HL-60 (cell line): ENCODE data around the gene NPAS4.

Experiments
- DNase-seq, 2 experiments: peaks; one replicate each; pipeline ENCODE4 v3.0.0-alpha.2; 2010 to 2020; ENCODE audit warnings: low read depth in 1 of 2, low spot score in 1 of 2
- H3K27ac ChIP-seq: fragments of 250-450 bp; sonication (Bioruptor Pico); replicated peaks from 2 replicates; pipeline ENCODE4 v1.5.1; 2020; ENCODE audit warnings: mild to moderate bottlenecking, moderate library complexity
- H3K27me3 ChIP-seq: fragments of 250-450 bp; sonication (Bioruptor Pico); 2 replicates; pipeline ENCODE4 v1.5.1; 2021; ENCODE audit warnings: mild to moderate bottlenecking, moderate library complexity; ENCODE audit not compliant: insufficient read depth, poor library complexity, severe bottlenecking
- H3K4me3 ChIP-seq: replicated peaks from 2 replicates; pipeline ENCODE4 v1.5.1; 2011; ENCODE audit warnings: mild to moderate bottlenecking, control low read depth, low read length; ENCODE audit not compliant: insufficient read depth
- GABPA ChIP-seq: IDR thresholded peaks from 2 replicates; pipeline ENCODE4 v1.6.1; 2012; ENCODE audit warnings: low read depth
- POLR2AphosphoS5 ChIP-seq: IDR thresholded peaks from 2 replicates; pipeline ENCODE4 v1.6.1; 2012; ENCODE audit warnings: low read depth
- SPI1 ChIP-seq: IDR thresholded peaks from 2 replicates; pipeline ENCODE4 v1.6.1; 2012; ENCODE audit warnings: low read depth, mild to moderate bottlenecking, borderline replicate concordance
- TF ChIP-seq, protein P1 (sequence below): IDR thresholded peaks from 2 replicates; pipeline ENCODE4 v1.6.1; 2012; ENCODE audit warnings: low read depth; ENCODE audit not compliant: insufficient replicate concordance
- TF ChIP-seq, protein P2 (sequence below): IDR thresholded peaks from one replicate; pipeline ENCODE4 v1.5.1; 2011; ENCODE audit warnings: low read length, control low read depth, inconsistent platforms; ENCODE audit not compliant: insufficient read depth

NPAS4 gene

DNA sequence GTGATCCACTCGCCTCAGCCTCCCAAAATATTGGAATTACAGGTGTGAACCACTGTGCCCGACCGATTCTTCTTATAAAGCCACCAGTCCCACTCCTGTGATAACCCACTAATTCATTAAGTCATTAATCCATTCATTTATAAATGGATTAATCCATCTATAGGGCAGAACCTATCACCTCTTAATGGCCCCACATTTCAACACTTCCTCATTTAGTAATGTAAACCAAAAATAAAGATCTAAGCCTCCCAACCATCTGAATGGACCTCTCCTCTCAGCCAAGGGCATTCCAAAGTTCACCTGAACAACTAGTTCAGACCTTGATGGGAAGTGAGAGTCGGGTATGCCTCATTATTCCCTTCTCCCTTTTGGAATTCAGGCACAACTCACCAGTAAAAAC, 27.7 kb downstream of the NPAS4 start:
- no peaks in the 10 kb centered on the region for H3K27me3 ChIP-seq
- no peak for TF ChIP-seq GABPA
- TF ChIP-seq, protein P1, sequence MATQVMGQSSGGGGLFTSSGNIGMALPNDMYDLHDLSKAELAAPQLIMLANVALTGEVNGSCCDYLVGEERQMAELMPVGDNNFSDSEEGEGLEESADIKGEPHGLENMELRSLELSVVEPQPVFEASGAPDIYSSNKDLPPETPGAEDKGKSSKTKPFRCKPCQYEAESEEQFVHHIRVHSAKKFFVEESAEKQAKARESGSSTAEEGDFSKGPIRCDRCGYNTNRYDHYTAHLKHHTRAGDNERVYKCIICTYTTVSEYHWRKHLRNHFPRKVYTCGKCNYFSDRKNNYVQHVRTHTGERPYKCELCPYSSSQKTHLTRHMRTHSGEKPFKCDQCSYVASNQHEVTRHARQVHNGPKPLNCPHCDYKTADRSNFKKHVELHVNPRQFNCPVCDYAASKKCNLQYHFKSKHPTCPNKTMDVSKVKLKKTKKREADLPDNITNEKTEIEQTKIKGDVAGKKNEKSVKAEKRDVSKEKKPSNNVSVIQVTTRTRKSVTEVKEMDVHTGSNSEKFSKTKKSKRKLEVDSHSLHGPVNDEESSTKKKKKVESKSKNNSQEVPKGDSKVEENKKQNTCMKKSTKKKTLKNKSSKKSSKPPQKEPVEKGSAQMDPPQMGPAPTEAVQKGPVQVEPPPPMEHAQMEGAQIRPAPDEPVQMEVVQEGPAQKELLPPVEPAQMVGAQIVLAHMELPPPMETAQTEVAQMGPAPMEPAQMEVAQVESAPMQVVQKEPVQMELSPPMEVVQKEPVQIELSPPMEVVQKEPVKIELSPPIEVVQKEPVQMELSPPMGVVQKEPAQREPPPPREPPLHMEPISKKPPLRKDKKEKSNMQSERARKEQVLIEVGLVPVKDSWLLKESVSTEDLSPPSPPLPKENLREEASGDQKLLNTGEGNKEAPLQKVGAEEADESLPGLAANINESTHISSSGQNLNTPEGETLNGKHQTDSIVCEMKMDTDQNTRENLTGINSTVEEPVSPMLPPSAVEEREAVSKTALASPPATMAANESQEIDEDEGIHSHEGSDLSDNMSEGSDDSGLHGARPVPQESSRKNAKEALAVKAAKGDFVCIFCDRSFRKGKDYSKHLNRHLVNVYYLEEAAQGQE, result no peak
- TF ChIP-seq SPI1, result peak; percentile 87
- TF ChIP-seq POLR2AphosphoS5, result no peak
- TF ChIP-seq, protein P2, sequence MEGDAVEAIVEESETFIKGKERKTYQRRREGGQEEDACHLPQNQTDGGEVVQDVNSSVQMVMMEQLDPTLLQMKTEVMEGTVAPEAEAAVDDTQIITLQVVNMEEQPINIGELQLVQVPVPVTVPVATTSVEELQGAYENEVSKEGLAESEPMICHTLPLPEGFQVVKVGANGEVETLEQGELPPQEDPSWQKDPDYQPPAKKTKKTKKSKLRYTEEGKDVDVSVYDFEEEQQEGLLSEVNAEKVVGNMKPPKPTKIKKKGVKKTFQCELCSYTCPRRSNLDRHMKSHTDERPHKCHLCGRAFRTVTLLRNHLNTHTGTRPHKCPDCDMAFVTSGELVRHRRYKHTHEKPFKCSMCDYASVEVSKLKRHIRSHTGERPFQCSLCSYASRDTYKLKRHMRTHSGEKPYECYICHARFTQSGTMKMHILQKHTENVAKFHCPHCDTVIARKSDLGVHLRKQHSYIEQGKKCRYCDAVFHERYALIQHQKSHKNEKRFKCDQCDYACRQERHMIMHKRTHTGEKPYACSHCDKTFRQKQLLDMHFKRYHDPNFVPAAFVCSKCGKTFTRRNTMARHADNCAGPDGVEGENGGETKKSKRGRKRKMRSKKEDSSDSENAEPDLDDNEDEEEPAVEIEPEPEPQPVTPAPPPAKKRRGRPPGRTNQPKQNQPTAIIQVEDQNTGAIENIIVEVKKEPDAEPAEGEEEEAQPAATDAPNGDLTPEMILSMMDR, result no peak

GRCh38 chr11:66450560-66450959, 29.7 kb downstream of the NPAS4 start:
- DNase-seq, result peak; percentile 31 to 56
- TF ChIP-seq, protein P2, result no peak
- TF ChIP-seq SPI1 (peak; percentile 87), GABPA (no peak), POLR2AphosphoS5 (no peak)
- H3K4me3 ChIP-seq, result no peak overlapping the region
- peak overlapping the region; percentile 50 for H3K27ac ChIP-seq
- no peaks in the 10 kb centered on the region for H3K27me3 ChIP-seq

More for the DNA sequence above, 27.7 kb downstream of the NPAS4 start:
- no peak for DNase-seq
- Histone ChIP-seq H3K27ac (no peak overlapping the region), H3K4me3 (no peak overlapping the region)

- DNase-seq, result no peak
- H3K27me3 ChIP-seq, result no peaks in the 10 kb centered on the region
- no peak for TF ChIP-seq SPI1
- no peak for TF ChIP-seq POLR2AphosphoS5
- TF ChIP-seq, protein P1, result no peak
- no peak for TF ChIP-seq GABPA
- TF ChIP-seq, protein P2, result no peak
These were observed 30.8 kb downstream of the NPAS4 start for GRCh38 chr11:66451663-66452062.

GRCh38 chr11:66454247-66454646, 33.4 kb downstream of the NPAS4 start:
- TF ChIP-seq GABPA, result no peak
- TF ChIP-seq SPI1, result no peak
- TF ChIP-seq, protein P1, result no peak
- TF ChIP-seq, protein P2, result no peak
- TF ChIP-seq POLR2AphosphoS5, result no peak
- DNase-seq, result no peak
- Histone ChIP-seq H3K27me3 (no peaks in the 10 kb centered on the region), H3K4me3 (no peak overlapping the region), H3K27ac (no peak overlapping the region)

More at GRCh38 chr11:66451663-66452062, 30.8 kb downstream of the NPAS4 start:
- Histone ChIP-seq H3K27ac (no peak overlapping the region), H3K4me3 (no peak overlapping the region)
